HG03521 (cell line): ENCODE results near the gene KRTAP10-7.
"Not testable (repeated sequence)": the region's sequence is repeated elsewhere in the genome, so short reads cannot be mapped to it uniquely, and the experiment has no call there.

Experiments
- ATAC-seq: cut with Tn5 transposase; IDR thresholded peaks from one replicate; pipeline ENCODE4 v1.9.1; 2021; ENCODE audit warnings: mild to moderate bottlenecking, moderate library complexity; ENCODE audit not compliant: unreplicated experiment

KRTAP10-7 gene

GRCh38 chr21:44600118-44600978 lies at the start of gene KRTAP10-7:
Gene KRTAP10-7, plus strand, starts transcription at chr21:44600597. Its CDS starts 25 bp downstream, at chr21:44600622.
- ATAC-seq, result not testable (repeated sequence)

GRCh38 chr21:44550807-44551206 lies 49.6 kb upstream of the KRTAP10-7 start:
- no peak for ATAC-seq

- ATAC-seq, result no peak
Observed at GRCh38 chr21:44551340-44551961, 48.9 kb upstream of the KRTAP10-7 start, which contains the start of gene KRTAP10-2. Gene KRTAP10-2, minus strand, starts transcription at chr21:44551505. Its CDS starts 47 bp downstream, at chr21:44551458.

- no peak for ATAC-seq
Observed at GRCh38 chr21:44552136-44552535, 48.3 kb upstream of the KRTAP10-7 start.

GRCh38 chr21:44552681-44553080 lies 47.7 kb upstream of the KRTAP10-7 start:
- no peak for ATAC-seq

GRCh38 chr21:44555200-44555875 lies 45.1 kb upstream of the KRTAP10-7 start:
- ATAC-seq, result no peak

- ATAC-seq, result no peak
Observed at GRCh38 chr21:44556879-44557278, 43.5 kb upstream of the KRTAP10-7 start.

GRCh38 chr21:44557491-44558328 lies 42.7 kb upstream of the KRTAP10-7 start:
- no peak for ATAC-seq

- not testable (repeated sequence) for ATAC-seq
Observed at GRCh38 chr21:44558329-44558675, 42.1 kb upstream of the KRTAP10-7 start.

GRCh38 chr21:44558695-44559094 lies 41.7 kb upstream of the KRTAP10-7 start, which contains the start of gene KRTAP10-3:
Gene KRTAP10-3, minus strand, starts transcription at chr21:44558795. Its CDS starts 80 bp downstream, at chr21:44558715.
- ATAC-seq, result no peak

GRCh38 chr21:44564099-44564498 lies 36.3 kb upstream of the KRTAP10-7 start:
- no peak for ATAC-seq

- ATAC-seq, result no peak
Observed at GRCh38 chr21:44564886-44565598, 35.4 kb upstream of the KRTAP10-7 start.

- ATAC-seq, result no peak
Observed at GRCh38 chr21:44566403-44566802, 34.0 kb upstream of the KRTAP10-7 start.

GRCh38 chr21:44567481-44568171 lies 32.8 kb upstream of the KRTAP10-7 start:
- no peak for ATAC-seq

- ATAC-seq, result no peak
Observed at GRCh38 chr21:44568261-44568660, 32.1 kb upstream of the KRTAP10-7 start.

GRCh38 chr21:44568667-44569556 lies 31.5 kb upstream of the KRTAP10-7 start:
- ATAC-seq, result no peak

GRCh38 chr21:44569861-44570517 lies 30.4 kb upstream of the KRTAP10-7 start:
- ATAC-seq, result no peak

GRCh38 chr21:44571296-44571695 lies 29.1 kb upstream of the KRTAP10-7 start:
- no peak for ATAC-seq
